C4-2B (cell line): ENCODE data around the gene KCNAB1.

Experiments
- H3K27ac ChIP-seq: fragments of 450-650 bp; 2 replicates; pipeline ENCODE4 v1.5.1; 2017
- ZFX ChIP-seq: fragments of 450-650 bp; IDR thresholded peaks from 2 replicates; pipeline ENCODE4 v1.6.1; 2017
- TF ChIP-seq, protein P1 (sequence below): fragments of 450-650 bp; conservative IDR thresholded peaks from 2 replicates; pipeline ENCODE4 v1.5.1; 2017; ENCODE audit warnings: mild to moderate bottlenecking

Gene KCNAB1

DNA sequence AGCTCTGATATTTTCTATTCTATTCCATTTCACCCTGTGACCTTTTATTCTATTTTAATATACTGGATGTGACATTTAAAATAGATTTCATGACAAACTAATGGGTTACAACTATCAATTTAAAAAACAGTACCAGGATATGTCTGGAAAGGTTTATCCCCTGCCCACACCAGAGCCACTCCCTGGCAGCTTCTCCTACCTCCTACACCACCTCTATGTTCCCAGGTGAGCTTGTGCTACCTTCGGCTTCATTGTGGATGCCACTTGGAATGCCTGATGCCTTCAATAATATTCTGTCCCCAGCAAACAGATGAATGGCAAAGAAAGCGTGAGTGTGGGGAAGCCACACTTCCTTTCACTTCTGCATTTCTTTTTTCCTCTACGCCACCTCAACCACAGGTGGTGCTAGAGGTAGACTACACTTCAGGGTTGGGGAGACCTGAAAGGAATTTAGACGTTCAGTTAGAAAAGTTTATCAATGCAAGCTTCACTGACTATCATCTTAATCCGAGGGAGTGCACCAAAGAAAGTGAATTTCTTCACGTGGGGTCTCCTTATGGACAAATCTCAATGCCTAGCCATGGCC, 221.5 kb downstream of the KCNAB1 start:
- no peak overlapping the region for H3K27ac ChIP-seq
- TF ChIP-seq ZFX = no peak
- TF ChIP-seq, protein P1, sequence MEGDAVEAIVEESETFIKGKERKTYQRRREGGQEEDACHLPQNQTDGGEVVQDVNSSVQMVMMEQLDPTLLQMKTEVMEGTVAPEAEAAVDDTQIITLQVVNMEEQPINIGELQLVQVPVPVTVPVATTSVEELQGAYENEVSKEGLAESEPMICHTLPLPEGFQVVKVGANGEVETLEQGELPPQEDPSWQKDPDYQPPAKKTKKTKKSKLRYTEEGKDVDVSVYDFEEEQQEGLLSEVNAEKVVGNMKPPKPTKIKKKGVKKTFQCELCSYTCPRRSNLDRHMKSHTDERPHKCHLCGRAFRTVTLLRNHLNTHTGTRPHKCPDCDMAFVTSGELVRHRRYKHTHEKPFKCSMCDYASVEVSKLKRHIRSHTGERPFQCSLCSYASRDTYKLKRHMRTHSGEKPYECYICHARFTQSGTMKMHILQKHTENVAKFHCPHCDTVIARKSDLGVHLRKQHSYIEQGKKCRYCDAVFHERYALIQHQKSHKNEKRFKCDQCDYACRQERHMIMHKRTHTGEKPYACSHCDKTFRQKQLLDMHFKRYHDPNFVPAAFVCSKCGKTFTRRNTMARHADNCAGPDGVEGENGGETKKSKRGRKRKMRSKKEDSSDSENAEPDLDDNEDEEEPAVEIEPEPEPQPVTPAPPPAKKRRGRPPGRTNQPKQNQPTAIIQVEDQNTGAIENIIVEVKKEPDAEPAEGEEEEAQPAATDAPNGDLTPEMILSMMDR = no peak

GRCh38 chr3:156344215-156344614, 223.8 kb downstream of the KCNAB1 start:
- no peak overlapping the region for H3K27ac ChIP-seq
- TF ChIP-seq, protein P1 = no peak
- TF ChIP-seq ZFX = no peak

DNA sequence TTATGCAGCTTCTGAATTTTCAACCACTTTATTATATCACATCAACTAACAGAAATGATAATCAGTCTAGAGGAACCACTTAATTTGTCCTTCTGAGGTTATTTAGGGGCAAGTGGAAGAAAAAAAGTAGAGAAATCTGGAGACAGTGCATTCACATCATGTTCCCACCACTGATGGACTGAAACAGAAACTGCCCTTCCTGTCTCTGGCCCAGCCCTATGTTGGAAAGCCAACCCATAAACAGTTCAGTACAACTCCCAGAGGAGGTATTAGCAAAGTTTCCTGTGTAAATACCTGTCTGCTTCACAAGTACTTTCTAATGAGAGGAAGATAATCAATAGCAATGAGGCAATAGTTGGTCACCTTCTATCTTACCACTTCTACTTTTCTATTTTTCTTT, 228.7 kb downstream of the KCNAB1 start:
- TF ChIP-seq, protein P1 = no peak
- no peak for TF ChIP-seq ZFX
- no peak overlapping the region for H3K27ac ChIP-seq

DNA sequence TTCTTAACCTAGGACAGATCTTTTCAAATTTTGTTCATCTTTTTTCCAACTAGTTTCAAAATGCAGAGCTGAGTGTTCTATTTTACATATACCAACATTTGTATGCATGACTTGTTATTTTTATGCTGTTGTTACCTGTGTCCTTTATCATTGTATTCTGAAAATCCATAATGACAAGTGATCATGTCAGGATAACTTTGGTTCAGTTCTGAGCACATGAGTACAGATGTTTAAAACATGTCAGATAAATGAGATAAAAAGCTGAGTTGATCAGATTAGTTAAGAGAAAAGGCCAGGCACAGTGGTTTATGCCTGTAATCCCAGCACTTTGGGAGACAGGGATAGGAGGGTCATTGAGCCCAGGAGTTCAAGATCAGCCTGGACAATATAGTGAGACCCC, 229.6 kb downstream of the KCNAB1 start:
- H3K27ac ChIP-seq = no peak overlapping the region
- no peak for TF ChIP-seq ZFX

GRCh38 chr3:156350781-156351180, 230.4 kb downstream of the KCNAB1 start:
- TF ChIP-seq ZFX = no peak
- no peak overlapping the region for H3K27ac ChIP-seq

GRCh38 chr3:156351783-156352182, 231.4 kb downstream of the KCNAB1 start:
- TF ChIP-seq, protein P1 = no peak

GRCh38 chr3:156352728-156353127, 232.3 kb downstream of the KCNAB1 start:
- TF ChIP-seq, protein P1 = no peak
- no peak for TF ChIP-seq ZFX
- H3K27ac ChIP-seq = no peak overlapping the region

More at GRCh38 chr3:156351783-156352182, 231.4 kb downstream of the KCNAB1 start:
- H3K27ac ChIP-seq = no peak overlapping the region

- TF ChIP-seq, protein P1 = no peak
- no peak for TF ChIP-seq ZFX
- H3K27ac ChIP-seq = no peak overlapping the region
These were observed 233.2 kb downstream of the KCNAB1 start for GRCh38 chr3:156353563-156353962.
